WTC11 (cell line): ENCODE measurements around the gene TC2N. TPM values are rescaled to one million over a fixed set of nuclear protein-coding genes. Genes with fewer than 3 reads are reported as not detected.

Experiments used
- ATAC-seq: fragments of 200-7000 bp; cut with Tn5 transposase; 2 replicates; pipeline ENCODE4 v1.10.0; 2021; ENCODE audit warnings: mild to moderate bottlenecking, moderate library complexity
- CTCF ChIA-PET: fragments of 300-600 bp; sonication (Branson Sonifier 250); formaldehyde crosslinking; loops from one replicate; lab custom pipeline; 2021; ENCODE audit warnings: antibody characterized with exemption; lab: Charles Lee
- POLR2A ChIA-PET: fragments of 350-600 bp; sonication (Branson Sonifier 250); formaldehyde crosslinking; loops from one replicate; lab custom pipeline; 2021; ENCODE audit warnings: antibody characterized with exemption; lab: Charles Lee
- DNase-seq: peaks from one replicate; pipeline ENCODE4 v3.0.0; 2021; ENCODE audit warnings: low spot score
- H3K27ac Mint-ChIP-seq: 2 replicates; pipeline ENCODE4 v1.8.0; 2021; ENCODE audit warnings: mixed read lengths
- H3K27me3 Mint-ChIP-seq: 2 replicates; pipeline ENCODE4 v1.8.0; 2021; ENCODE audit warnings: low read depth, mild to moderate bottlenecking, moderate library complexity, mixed read lengths
- H3K36me3 Mint-ChIP-seq: 2 replicates; pipeline ENCODE4 v1.8.0; 2021; ENCODE audit warnings: mixed read lengths
- H3K4me1 Mint-ChIP-seq: 2 replicates; pipeline ENCODE4 v1.8.0; 2022; ENCODE audit warnings: mixed read lengths
- H3K4me3 Mint-ChIP-seq: 2 replicates; pipeline ENCODE4 v1.8.0; 2021; ENCODE audit warnings: mild to moderate bottlenecking, moderate library complexity, mixed read lengths
- H3K9me3 Mint-ChIP-seq: 2 replicates; pipeline ENCODE4 v1.8.0; 2021; ENCODE audit warnings: mixed read lengths
- CREM ChIP-seq: sonication (generic); formaldehyde crosslinking; IDR thresholded peaks from 2 replicates; pipeline ENCODE4 v1.8.1; 2022; ENCODE audit warnings: mild to moderate bottlenecking, missing genetic modification reagents, moderate library complexity
- ELF4 ChIP-seq: sonication (generic); formaldehyde crosslinking; IDR thresholded peaks from 2 replicates; pipeline ENCODE4 v1.8.1; 2022; ENCODE audit warnings: low read depth, mild to moderate bottlenecking, moderate library complexity, missing genetic modification reagents
- FOXJ3 ChIP-seq: sonication (generic); formaldehyde crosslinking; IDR thresholded peaks from 2 replicates; pipeline ENCODE4 v1.9.0; 2021; ENCODE audit warnings: missing genetic modification reagents, mild to moderate bottlenecking, borderline replicate concordance
- MXD4 ChIP-seq: fragments of 250-450 bp; sonication (Bioruptor Pico); IDR thresholded peaks from 2 replicates; pipeline ENCODE4 v1.8.0; 2021; ENCODE audit warnings: mild to moderate bottlenecking, moderate library complexity, borderline replicate concordance
- PRRX2 ChIP-seq: fragments of 250-450 bp; sonication (Bioruptor Pico); IDR thresholded peaks from 2 replicates; pipeline ENCODE4 v1.8.0; 2021; ENCODE audit warnings: mild to moderate bottlenecking
- SMAD3 ChIP-seq: sonication (generic); formaldehyde crosslinking; IDR thresholded peaks from 2 replicates; pipeline ENCODE4 v1.8.0; 2022; ENCODE audit warnings: missing genetic modification reagents, mild to moderate bottlenecking, borderline replicate concordance
- SOX15 ChIP-seq: fragments of 250-450 bp; sonication (Bioruptor Pico); IDR thresholded peaks from 2 replicates; pipeline ENCODE4 v1.9.0; 2021; ENCODE audit warnings: mild to moderate bottlenecking
- TCF7 ChIP-seq: sonication (generic); formaldehyde crosslinking; IDR thresholded peaks from 2 replicates; pipeline ENCODE4 v1.8.0; 2022; ENCODE audit warnings: mild to moderate bottlenecking, low read depth, missing genetic modification reagents, moderate library complexity
- ZNF121 ChIP-seq: sonication (generic); formaldehyde crosslinking; IDR thresholded peaks from 2 replicates; pipeline ENCODE4 v1.8.0; 2023; ENCODE audit warnings: missing genetic modification reagents
- total RNA-seq: library from RNA; stranded (reverse); gene quantifications from 3 replicates; pipeline ENCODE4 v1.2.3, GENCODE V29; 2021
- TF ChIP-seq, protein P1 (sequence below): sonication (generic); formaldehyde crosslinking; IDR thresholded peaks from 2 replicates; pipeline ENCODE4 v1.8.1; 2023; ENCODE audit warnings: mild to moderate bottlenecking, missing genetic modification reagents, moderate library complexity
- TF ChIP-seq, protein P2 (sequence below): sonication (generic); formaldehyde crosslinking; IDR thresholded peaks from 2 replicates; pipeline ENCODE4 v1.8.1; 2023; ENCODE audit warnings: mild to moderate bottlenecking, missing genetic modification reagents
- TF ChIP-seq, protein P3 (sequence below): sonication (generic); formaldehyde crosslinking; IDR thresholded peaks from 2 replicates; pipeline ENCODE4 v1.8.0; 2023; ENCODE audit warnings: mild to moderate bottlenecking, missing genetic modification reagents
- TF ChIP-seq, protein P4 (sequence below): fragments of 250-450 bp; sonication (Bioruptor Pico); IDR thresholded peaks from 2 replicates; pipeline ENCODE4 v1.9.0; 2021; ENCODE audit warnings: mild to moderate bottlenecking

The TC2N gene
- total RNA-seq, 1 experiment from 2014 or later, result 33.0 TPM

DNA sequence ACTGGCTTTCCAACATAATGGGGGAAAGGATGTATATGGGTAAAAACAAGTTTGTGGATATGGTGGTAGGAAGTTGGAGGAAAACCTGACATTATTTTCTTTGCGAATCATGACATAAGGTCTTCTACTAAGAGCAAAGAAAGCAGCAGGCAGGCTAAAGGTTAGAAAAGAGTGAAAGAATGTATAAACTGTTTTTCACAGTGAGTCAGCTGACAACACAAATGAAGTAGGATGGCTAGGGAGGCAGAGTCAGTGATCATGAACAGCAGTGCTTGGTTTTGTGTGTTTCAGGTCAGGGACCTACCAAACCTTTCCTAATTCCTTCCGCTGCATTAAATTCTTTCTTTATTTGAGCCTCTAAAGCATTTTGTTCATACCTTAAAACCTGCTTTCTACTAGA, 89.1 kb downstream of the TC2N start:
- H3K27ac Mint-ChIP-seq, result no peak overlapping the region
- no peak overlapping the region for H3K4me3 Mint-ChIP-seq
- H3K27me3 Mint-ChIP-seq, result no peaks in the 10 kb centered on the region
- DNase-seq (no peak), ATAC-seq (no peak)
- ChIA-PET POLR2A (no interaction called here), CTCF (no interaction called here)
- TF ChIP-seq FOXJ3 (no peak), ELF4 (CRISPR knock-in tag) (no peak), MXD4 (CRISPR knock-in tag) (no peak), TCF7 (CRISPR knock-in tag) (no peak), CREM (no peak), PRRX2 (CRISPR knock-in tag) (no peak)
- TF ChIP-seq, protein P1, sequence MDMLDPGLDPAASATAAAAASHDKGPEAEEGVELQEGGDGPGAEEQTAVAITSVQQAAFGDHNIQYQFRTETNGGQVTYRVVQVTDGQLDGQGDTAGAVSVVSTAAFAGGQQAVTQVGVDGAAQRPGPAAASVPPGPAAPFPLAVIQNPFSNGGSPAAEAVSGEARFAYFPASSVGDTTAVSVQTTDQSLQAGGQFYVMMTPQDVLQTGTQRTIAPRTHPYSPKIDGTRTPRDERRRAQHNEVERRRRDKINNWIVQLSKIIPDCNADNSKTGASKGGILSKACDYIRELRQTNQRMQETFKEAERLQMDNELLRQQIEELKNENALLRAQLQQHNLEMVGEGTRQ (CRISPR knock-in tag), result no peak
- H3K4me1 Mint-ChIP-seq, result peaks cover 7% of the 10 kb centered on the region
- no peaks in the 10 kb centered on the region for H3K36me3 Mint-ChIP-seq
- H3K9me3 Mint-ChIP-seq, result no peaks in the 10 kb centered on the region

DNA sequence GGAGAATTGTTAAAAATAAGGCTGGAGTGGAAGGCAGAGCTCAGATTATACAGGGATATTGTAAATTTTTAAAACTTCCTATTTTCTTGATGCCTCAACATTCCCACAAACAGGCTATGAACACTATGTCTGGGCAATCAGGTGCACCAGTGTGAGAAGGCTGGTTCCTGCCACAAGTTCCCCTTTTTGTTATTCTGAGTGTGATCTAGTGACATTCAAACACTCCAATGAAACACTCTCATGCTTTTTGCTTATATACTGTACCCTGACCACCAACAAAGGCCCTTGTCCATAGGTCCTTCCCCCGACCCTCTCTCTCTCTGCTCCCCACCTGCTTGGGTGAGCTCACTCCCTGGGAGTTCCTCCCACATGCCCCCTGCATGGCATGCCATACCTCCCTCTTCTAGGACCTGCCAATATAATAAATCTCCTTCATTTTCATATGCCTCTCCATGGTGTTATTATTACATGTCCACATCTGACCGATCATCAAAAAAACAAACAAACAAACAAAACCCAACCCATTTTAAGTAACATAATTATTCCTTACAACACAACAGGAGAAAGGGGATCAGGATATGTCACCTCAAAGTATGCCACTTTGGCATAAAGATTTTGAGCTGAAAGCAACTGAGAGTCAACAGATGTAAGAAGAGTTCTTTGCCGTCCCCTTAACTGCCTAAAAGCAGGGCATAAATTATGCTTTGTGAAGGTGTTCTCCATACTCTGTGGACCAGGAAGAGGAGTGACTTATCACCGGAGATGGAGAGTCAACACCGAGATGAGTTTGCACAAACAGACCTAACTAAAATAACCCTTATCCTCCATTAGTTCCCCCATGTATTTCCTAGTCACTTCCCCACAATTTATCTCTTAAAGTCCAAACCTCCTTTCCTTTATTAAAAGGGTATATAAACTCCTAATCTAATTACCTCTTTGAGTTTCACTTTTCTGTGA, 92.9 kb downstream of the TC2N start:
- no peaks in the 10 kb centered on the region for H3K36me3 Mint-ChIP-seq
- H3K9me3 Mint-ChIP-seq, result no peaks in the 10 kb centered on the region
- ChIA-PET CTCF (interaction anchor here (0.5 kb wide), 1 partner anchor 137 kb away, joined by 3 read pairs; no protein-coding TSS in a partner anchor), POLR2A (no interaction called here)
- H3K4me1 Mint-ChIP-seq, result peaks cover 7% of the 10 kb centered on the region
- DNase-seq (no peak), ATAC-seq (no peak; the same call in 1 of the 2 replicates)
- TF ChIP-seq ELF4 (CRISPR knock-in tag) (no peak), SMAD3 (CRISPR knock-in tag) (no peak), ZNF121 (CRISPR knock-in tag) (no peak), SOX15 (CRISPR knock-in tag) (no peak), MXD4 (CRISPR knock-in tag) (no peak), PRRX2 (CRISPR knock-in tag) (no peak)
- TF ChIP-seq, protein P2, sequence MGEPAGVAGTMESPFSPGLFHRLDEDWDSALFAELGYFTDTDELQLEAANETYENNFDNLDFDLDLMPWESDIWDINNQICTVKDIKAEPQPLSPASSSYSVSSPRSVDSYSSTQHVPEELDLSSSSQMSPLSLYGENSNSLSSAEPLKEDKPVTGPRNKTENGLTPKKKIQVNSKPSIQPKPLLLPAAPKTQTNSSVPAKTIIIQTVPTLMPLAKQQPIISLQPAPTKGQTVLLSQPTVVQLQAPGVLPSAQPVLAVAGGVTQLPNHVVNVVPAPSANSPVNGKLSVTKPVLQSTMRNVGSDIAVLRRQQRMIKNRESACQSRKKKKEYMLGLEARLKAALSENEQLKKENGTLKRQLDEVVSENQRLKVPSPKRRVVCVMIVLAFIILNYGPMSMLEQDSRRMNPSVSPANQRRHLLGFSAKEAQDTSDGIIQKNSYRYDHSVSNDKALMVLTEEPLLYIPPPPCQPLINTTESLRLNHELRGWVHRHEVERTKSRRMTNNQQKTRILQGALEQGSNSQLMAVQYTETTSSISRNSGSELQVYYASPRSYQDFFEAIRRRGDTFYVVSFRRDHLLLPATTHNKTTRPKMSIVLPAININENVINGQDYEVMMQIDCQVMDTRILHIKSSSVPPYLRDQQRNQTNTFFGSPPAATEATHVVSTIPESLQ (CRISPR knock-in tag), result no peak
- TF ChIP-seq, protein P3, sequence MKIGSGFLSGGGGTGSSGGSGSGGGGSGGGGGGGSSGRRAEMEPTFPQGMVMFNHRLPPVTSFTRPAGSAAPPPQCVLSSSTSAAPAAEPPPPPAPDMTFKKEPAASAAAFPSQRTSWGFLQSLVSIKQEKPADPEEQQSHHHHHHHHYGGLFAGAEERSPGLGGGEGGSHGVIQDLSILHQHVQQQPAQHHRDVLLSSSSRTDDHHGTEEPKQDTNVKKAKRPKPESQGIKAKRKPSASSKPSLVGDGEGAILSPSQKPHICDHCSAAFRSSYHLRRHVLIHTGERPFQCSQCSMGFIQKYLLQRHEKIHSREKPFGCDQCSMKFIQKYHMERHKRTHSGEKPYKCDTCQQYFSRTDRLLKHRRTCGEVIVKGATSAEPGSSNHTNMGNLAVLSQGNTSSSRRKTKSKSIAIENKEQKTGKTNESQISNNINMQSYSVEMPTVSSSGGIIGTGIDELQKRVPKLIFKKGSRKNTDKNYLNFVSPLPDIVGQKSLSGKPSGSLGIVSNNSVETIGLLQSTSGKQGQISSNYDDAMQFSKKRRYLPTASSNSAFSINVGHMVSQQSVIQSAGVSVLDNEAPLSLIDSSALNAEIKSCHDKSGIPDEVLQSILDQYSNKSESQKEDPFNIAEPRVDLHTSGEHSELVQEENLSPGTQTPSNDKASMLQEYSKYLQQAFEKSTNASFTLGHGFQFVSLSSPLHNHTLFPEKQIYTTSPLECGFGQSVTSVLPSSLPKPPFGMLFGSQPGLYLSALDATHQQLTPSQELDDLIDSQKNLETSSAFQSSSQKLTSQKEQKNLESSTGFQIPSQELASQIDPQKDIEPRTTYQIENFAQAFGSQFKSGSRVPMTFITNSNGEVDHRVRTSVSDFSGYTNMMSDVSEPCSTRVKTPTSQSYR (CRISPR knock-in tag), result no peak
- TF ChIP-seq, protein P4, sequence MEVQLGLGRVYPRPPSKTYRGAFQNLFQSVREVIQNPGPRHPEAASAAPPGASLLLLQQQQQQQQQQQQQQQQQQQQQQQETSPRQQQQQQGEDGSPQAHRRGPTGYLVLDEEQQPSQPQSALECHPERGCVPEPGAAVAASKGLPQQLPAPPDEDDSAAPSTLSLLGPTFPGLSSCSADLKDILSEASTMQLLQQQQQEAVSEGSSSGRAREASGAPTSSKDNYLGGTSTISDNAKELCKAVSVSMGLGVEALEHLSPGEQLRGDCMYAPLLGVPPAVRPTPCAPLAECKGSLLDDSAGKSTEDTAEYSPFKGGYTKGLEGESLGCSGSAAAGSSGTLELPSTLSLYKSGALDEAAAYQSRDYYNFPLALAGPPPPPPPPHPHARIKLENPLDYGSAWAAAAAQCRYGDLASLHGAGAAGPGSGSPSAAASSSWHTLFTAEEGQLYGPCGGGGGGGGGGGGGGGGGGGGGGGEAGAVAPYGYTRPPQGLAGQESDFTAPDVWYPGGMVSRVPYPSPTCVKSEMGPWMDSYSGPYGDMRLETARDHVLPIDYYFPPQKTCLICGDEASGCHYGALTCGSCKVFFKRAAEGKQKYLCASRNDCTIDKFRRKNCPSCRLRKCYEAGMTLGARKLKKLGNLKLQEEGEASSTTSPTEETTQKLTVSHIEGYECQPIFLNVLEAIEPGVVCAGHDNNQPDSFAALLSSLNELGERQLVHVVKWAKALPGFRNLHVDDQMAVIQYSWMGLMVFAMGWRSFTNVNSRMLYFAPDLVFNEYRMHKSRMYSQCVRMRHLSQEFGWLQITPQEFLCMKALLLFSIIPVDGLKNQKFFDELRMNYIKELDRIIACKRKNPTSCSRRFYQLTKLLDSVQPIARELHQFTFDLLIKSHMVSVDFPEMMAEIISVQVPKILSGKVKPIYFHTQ (CRISPR knock-in tag), result no peak
- no peaks in the 10 kb centered on the region for H3K27me3 Mint-ChIP-seq
- H3K27ac Mint-ChIP-seq, result peak overlapping the region; percentile 29; the same call in 1 of the 2 replicates
- no peak overlapping the region for H3K4me3 Mint-ChIP-seq
